Loucy (cell line): Measurements from ENCODE around the gene LUC7L.

Source experiments
- EZH2phosphoT487 ChIP-seq: fragments of 200-600 bp; IDR thresholded peaks from 2 replicates; pipeline ENCODE4 v1.6.1; 2018; ENCODE audit warnings: antibody characterized with exemption, mild to moderate bottlenecking, moderate library complexity, borderline replicate concordance
- TF ChIP-seq, protein P1 (sequence below): fragments of 200-600 bp; sonication (generic); conservative IDR thresholded peaks from 2 replicates; pipeline ENCODE4 v1.5.1; 2014; ENCODE audit warnings: mild to moderate bottlenecking, antibody characterized with exemption, low read length

DNA sequence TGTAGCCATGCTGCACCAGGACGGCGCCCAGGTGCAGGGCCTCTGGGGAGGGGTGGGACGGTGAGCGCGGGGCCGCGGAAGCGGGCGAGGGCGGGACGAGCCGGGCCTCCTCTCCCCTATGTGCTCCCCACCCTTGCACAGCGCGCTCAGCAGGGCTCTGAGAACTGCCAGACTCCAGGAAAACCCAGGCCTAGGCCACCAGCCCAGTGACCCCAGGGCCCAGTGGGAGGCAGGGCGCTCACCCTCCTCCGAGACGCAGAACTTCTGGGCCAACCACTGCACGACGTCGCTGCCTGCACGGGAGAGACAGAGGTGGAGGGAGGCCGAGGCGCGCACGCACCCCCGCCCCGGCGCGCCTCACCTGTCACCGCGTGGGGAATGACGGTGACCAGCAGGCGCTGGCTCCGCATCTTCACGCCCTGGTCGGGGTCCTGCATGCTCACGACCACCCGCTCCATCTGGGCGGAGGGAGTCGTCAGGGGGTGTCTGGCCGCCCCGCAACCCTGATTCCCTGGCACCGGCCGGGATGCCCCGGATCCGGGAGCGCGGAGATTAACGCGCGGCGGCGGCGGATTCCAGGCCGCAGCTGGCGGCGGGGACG is 45.9 kb upstream of the LUC7L start:
- TF ChIP-seq, protein P1, sequence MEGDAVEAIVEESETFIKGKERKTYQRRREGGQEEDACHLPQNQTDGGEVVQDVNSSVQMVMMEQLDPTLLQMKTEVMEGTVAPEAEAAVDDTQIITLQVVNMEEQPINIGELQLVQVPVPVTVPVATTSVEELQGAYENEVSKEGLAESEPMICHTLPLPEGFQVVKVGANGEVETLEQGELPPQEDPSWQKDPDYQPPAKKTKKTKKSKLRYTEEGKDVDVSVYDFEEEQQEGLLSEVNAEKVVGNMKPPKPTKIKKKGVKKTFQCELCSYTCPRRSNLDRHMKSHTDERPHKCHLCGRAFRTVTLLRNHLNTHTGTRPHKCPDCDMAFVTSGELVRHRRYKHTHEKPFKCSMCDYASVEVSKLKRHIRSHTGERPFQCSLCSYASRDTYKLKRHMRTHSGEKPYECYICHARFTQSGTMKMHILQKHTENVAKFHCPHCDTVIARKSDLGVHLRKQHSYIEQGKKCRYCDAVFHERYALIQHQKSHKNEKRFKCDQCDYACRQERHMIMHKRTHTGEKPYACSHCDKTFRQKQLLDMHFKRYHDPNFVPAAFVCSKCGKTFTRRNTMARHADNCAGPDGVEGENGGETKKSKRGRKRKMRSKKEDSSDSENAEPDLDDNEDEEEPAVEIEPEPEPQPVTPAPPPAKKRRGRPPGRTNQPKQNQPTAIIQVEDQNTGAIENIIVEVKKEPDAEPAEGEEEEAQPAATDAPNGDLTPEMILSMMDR: no peak
- no peak for TF ChIP-seq EZH2phosphoT487
